Suppressor macrophage treated with lipopolysaccharide for 4 hours (primary cell): ENCODE data around the gene RAB42.
"Not testable (repeated sequence)": the region's sequence is repeated elsewhere in the genome, so short reads cannot be mapped to it uniquely, and the experiment has no call there.

Experiments used
- DNase-seq: peaks from one replicate; pipeline ENCODE4 v3.0.0-alpha.2; 2020

The RAB42 gene

DNA sequence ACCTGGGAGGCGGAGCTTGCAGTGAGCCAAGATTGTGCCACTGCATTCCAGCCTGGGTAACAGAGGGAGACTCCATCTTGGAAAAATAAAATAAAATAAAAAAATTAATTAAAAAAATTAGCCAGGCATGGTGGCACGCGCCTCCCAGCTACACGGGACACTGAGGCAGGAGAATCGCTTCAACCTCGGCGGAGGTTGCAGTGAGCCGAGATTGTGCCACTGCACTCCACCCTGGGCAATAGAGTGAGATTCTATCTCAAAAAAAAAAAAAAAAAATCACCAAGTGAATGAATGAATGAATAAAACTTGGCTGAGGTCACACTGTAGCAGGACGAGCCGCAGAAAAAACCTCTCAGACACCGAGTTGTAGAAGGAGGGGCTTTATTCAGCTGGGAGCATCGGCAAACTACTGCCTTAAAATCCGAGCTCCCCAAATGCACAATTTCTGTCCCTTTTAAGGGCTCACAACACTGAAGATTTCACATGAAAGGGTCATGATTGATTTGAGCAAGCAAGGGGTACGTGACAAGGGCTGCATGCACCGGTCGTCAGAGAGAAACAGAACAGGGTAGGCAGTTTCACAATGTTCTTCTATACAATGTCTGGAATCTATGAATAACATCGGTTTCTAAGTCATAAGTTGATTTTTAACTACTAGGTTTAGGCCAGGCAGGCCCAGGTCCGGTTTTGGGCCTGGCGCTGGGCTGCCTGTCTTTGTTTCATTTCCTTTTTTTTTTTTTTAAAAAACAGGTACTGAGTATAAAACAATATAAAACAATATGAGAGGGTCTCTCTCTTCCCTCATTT, 5.3 kb upstream of the RAB42 start:
- not testable (repeated sequence) for DNase-seq

DNA sequence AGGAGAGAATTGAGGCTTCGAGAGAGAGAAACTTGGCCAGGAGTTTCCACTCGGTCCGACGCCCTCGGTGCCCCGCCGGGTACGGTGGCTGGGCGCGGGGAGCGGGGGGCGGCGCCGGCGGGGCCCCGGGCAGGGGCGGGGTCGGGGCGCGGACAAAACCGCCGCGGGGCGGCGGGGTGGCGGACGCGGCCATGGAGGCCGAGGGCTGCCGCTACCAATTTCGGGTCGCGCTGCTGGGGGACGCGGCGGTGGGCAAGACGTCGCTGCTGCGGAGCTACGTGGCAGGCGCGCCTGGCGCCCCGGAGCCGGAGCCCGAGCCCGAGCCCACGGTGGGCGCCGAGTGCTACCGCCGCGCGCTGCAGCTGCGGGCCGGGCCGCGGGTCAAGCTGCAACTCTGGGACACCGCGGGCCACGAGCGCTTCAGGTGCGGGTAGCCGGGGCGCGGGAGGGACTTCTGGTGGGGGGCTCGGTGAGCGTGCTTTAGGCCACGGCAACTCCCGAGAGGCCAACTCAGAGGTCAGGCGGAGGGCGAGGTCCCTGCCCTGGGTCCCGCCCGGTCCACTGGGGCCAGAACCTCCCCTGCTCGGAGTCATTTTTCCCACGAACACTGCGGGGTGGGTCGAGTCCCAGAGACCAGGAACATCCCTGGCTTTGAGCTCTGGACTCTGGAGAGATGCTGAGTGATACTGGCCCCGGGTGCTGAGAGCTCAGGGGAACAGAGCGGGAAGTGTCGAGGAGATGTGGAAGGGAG, 431 bp downstream of the RAB42 start:
- DNase-seq: peak; percentile 16

DNA sequence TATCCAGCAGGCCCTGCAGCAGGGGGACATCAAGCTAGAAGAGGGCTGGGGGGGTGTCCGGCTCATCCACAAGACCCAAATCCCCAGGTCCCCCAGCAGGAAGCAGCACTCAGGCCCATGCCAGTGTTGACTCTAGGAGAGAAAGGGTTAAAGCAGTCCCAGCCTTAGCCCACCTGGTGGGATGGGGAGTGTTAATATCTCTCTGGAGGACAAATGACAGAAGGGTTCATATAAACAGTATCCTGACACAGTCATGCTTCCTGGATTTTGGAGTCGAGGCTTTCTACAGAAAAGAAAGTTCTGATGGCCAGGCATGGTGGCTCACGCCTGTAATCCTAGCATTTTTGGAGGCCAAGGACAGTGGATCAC, 1.9 kb downstream of the RAB42 start:
- not testable (repeated sequence) for DNase-seq

DNA sequence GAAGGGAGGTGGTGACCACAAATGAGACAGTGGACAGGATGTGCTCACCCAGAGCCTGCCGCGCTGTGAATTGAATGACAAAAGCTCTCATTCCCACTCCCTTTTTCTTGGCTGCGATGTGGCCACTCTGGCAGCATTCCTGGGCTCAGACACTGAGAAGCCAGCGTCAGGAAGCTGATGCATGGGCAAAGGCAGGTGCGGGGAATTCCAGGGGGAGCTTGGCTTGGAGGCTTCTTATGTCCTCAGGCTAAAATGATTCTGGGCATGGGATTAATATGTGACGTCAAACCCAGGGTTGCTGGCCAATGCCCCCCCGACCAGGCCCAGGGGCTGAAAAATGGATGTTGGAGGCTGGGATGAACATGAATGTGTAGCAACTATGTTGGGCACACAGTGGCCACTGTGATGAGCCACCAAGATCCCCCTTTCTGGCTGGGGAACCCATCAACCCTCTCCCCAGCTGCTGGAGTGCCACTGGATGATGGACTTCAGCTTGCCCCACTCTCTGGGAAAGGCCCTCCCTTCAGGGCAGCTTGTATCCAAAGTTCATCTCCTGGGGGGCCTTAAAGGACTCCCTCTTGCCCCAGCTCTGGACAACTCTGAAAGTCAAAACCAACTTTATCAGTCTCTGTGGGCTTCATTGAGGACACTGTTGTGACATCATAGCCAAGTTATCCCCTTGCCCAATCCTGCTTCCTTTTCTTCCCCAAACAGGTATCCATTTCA, 2.8 kb downstream of the RAB42 start:
- not testable (repeated sequence) for DNase-seq

DNA sequence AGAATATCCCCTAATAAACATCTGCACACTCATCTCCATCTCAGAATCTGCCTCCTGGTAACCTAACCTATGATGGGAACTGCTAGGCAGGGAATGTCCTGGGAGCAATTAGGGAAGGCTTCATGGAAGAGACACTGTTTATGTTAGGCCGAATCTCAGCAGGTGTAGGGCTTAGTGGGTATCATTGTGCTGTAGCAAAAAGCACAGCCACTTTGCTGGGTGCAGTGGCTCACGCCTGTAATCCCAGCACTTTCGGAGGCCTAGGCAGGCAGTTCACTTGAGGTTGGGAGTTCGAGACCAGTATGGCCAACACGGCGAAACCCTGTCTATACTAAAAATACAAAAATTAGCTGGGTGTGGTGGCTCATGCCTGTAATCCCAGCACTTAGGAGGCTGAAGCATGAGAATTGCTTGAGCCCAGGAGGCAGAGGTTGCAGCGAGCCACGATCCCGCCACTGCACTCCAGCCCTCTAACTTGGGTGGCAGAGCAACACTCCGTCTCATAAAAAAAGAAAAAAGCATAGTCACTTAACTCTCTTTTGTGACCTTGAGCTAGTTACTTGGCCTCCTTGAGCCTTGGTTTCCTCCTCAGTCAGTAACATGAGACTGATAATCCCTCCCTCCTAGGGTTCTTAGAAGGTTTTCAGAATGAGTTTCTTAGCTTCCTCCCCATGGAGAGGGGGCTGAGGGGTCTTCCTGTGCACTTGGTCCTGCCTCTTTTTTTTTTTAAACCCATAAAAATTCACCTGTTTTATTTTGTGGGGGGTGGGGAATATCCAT, 3.5 kb downstream of the RAB42 start:
- DNase-seq: no peak

DNA sequence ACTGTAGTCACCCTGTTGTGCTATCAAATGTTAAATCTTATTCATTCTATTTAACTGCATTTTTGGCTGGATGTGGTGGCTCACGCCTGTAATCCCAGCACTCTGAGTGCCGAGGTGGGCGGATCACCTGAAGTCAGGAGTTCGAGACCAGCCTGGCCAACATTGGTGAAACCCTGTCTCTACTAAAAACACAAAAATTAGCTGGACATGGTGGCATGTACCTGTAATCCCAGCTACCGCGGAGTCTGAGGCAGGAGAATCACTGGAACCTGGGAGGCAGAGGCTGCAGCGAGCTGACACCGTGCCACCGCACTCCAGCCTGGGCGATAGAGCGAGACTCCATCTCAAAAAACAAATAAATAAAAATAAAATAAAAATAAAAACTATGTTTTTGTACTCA, 4.2 kb downstream of the RAB42 start:
- DNase-seq: not testable (repeated sequence)

DNA sequence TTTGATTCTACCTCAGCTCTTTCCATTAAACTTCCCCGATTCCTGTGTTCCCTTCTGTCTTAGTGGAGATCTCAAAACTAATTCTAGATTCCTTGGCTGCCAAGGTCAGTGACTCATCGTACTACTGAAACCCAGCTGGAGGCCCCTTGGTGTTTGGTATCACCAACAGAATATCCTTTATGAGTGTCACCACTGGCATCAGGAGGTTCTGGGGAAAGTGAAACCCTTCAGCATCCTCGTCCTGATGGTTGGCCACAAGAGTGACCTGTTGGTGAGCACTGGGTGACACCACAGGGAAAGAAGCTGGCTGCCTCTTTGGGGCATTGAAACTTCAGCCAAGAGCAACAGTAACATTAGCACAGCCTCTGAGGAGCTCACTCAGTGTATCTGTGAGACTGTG, 9.6 kb downstream of the RAB42 start:
- peak; percentile 19 for DNase-seq

DNA sequence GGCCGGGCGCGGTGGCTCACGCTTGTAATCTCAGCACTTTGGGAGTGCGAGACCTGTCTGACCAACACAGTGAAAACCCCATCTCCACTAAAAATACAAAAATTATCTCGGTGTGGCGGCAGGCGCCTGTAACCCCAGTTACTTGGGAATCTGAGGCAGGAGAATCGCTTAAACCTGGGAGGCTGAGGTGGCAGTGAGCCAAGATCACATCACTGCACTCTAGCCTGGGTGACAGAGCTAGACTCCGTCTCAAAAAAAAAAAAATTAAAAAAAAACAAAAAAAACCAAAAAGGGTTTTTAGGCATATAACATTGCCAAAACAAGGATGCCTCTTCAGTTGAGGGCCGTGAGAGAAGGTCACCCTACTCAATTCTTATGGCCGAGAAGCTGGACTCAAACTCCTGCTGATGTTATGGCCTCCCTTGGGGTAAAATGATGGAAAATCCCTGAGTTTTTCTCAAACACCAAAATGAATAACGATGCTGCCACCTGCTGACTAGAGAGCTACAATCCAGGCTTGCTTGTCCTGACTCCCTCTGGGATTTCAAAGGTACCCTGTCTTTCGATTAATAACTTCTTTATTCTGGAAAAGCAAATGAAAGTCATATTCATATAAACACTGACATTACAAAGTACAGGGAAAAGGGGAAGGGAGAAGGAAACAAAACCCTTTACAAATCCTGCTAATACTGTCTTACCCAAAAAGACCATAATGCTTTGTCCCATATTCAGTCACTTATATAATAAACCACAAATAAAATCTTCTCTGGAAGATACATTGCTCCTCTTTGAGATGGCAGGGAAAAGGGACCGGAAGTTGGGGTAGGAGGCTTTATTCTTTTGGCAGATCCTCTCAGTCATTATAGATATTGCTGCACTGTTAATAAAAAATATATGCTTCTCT, 10.7 kb downstream of the RAB42 start:
- peak; percentile 84 for DNase-seq

DNA sequence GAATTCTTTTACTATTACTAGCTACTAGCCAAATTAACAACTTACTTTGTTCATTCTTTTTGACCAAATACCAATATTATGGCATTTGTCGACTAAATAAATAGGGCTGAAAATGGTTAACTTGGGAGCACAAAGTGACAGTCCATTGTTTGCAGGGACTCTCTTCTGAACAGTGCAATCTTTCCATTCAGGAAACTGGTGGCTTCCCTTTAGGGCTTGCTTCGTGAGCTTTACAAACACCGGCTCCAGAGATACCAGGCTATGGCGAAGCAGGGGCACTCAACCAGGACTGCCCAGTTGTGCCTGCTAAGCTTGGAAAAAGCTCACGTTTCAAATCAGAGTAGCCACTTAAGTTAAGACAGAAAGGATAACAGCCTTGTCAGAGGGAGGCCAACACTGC, 12.3 kb downstream of the RAB42 start:
- no peak for DNase-seq

DNA sequence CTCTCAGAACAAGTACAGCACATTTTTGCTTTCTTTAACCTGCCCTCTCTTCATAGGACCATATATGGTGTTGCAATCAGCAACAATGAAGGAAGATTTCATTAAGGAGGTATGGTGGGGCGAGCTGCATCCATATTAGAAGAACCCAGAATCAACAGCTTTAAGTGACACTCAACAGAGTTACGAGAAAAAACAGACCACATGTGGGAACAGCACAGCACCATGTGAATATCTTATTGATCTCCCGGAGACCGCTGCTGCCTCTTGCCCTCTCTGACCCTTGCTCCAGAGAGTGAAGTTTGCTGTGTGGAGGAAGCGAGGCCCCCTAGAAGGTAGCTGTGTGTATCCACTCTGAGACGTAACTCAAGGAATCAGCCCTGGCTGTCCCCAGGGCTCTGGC, 12.9 kb downstream of the RAB42 start:
- DNase-seq: no peak

DNA sequence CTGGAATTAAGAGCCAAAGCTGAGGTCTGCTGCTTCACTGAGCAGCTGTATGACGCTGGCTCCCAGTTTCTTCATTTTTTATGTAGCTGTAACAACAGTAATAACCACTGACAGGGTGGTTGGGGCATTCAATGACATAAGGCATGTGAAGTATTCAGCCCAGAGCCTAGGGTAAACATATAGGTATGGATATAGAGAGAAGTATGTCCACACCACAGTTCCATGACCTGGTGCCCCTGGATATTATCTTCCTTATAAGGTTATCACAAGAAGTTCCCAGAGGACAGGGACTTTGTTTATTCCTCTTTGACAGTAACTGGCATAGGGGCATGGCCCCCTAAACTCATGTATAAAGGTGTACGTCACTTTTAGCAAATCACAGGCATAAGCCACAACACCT, 14.7 kb downstream of the RAB42 start:
- no peak for DNase-seq

DNA sequence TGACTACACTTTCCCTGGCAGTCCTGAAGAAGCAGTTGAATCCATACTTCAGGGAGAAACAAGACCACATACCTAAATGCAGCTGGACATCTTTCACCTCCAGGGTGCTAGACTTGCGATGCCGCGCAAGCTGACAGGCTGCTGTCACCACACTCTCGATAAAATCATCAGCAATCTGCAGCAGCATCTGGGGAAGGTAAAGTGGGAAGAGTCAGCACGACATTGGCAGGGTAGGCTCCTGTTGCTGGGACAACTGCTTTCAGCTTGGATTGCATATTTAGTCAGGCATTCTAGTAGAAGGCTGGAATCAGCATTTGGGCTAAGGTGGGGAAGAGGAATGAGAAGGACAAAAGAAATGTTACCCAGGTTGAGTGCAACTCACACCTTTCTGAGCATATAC, 21.1 kb downstream of the RAB42 start:
- no peak for DNase-seq

DNA sequence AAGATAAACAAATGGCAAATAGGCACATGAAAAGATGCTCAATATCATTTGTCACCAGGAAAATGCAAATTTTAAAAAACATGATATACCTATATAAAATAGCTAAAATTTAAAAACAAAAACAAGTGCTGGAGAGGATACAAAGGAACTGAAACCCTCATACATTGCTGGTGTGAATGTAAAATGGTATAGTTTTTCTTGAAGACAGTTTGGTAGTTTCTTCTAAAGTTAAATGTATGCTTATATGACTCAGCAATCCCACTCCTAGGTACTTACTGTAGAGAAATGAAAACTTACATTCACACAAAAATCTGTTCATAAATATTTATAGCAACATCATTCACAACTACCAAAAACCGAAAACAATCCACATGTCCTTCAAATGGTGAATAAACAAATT, 39.6 kb downstream of the RAB42 start:
- DNase-seq: no peak

DNA sequence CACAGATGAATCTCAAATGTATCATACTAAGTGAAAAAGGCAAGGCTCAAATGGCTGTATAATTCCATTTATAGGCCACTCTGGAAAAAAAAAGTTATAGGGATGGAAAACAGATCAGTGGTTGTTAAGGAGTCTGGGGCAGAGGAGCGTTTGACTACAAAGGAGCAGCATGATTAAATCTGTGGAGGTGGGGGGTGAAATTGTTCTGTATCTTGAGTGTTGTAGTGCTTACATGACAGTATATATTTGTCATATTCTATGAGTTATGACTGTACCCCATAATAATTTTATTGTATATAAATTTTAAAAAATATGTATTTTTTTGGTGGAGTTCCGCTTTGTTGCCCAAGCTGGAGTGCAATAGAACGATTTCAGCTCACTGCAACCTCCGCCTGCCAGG, 40.5 kb downstream of the RAB42 start:
- DNase-seq: no peak

DNA sequence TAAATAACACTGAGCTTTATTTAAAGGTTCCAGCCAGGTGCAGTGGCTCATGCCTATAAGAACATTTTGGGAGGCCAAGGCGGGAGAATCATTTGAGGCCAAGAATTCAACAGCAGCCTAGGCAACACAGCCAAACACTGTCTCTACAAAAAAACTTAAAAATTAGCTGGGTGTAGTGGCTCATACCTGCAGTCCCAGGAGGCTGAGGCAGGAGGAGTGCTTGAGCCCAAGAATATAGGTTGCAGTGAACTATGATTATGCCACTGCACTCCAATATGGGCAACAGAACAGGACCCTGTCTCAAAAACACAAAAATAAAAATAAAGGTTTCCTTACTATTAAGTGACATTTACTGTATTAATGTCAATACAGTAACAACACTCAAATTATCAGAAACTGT, 48.7 kb downstream of the RAB42 start:
- no peak for DNase-seq

DNA sequence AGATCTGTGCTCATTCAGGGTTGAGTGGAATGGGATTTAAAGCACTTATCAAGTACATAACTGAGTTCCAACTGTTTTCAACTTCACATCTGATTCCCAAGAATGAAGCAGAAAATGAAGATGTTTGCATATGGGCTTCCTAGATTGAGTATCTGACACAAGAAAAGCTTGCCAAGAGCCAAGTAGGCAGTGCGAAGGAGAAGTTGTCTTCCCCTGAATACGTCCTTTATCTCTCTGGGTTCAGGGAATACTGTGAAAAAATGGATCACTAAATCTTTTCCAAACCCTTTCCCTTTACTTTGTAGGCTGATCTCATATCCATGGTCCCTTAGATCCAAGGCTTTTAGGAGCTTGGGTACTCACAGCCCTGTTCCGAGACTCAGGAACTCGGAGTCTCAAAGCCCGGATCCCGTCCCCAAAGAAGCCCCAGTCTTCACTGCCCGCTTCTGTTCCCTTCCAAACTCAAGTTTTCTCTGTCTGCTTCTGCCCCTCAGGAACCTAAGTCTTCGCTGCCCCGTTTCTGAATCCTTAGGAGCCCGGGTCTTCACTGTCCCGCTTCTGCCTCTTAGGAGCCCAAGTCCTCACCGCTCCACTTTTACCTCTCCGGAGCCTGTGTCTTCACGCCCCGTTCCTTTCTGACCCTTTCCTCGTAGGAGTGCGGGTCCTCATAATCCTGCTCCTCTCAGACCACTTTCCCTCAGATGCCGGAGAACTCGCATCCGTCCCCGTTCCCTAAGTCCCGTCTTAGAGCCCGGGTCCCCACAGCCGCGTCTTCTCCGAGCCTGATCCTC, 50.2 kb downstream of the RAB42 start:
- no peak for DNase-seq

DNA sequence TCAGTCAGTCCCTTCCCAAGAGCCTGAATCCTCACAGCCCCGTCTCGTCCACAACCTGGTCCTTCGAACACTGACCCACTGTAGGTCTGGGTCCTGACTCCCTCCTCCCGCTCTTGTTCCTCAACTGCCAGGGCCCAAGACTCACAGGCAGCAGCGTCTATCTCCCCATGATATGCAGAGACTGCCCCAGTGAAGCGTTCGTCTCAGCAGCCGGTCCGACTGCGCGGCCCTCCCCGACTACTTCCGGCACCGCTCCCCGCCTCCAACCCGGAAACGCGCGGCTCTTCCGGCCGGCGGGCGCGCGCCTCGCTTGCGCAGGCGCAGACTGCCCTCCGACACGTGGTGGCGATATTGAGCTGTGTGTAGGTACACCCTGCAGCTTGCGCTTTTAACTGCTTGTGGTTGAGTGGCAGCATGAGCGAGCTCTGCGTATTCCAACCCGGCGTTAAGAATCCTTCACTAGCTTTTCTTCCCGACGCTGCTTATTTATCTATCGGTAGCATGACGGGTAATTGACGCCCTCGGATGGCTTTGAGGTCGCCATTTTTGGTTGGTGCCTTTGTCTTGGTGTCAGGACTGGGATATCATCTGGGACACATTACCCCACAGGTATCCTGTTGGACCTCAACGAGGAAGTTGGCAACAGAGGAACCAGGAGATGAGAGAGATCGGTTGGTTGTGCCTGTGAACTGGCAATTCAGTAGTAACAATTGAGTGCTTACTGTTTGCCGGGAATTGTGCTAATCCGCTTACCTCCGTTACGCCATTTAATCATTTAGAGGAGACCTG, 51.0 kb downstream of the RAB42 start, which contains the start of gene TAF12:
TAF12 (minus strand) TSS at position 221 of the 789 bp plus-strand sequence. CDS start 20,986 bp downstream, outside the sequence.
- peak; percentile 98 for DNase-seq

DNA sequence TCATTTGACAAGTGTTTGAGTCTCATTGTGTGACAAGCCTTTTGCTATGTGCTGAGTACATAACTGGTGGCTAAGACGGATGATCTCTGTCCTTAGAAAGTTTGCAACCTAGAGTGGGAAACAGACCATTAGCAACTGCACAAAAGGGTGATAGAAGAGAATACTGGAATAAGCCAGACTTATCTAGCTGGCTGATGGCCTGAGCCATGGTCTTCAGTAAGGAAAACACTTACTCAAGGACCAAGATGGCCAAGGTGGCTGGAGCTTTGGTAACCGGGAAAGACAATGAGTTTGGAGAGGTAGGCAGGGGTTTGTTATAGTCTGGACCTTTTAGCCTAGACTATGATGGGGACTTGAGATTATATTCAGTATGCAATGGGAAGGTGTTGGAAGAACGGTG, 52.4 kb downstream of the RAB42 start:
- no peak for DNase-seq
